Stimulated activated CD8-positive, alpha-beta memory T cell treated with anti-CD3 and anti-CD28 coated beads, Interleukin-7, amount 100 ng/mL, for 24 hours (primary cell): Measurements from ENCODE around the gene C9orf85.

Source experiments
- DNase-seq: peaks from one replicate; pipeline ENCODE4 v3.0.0-alpha.2; 2020; ENCODE audit warnings: low read depth

C9orf85 gene

DNA sequence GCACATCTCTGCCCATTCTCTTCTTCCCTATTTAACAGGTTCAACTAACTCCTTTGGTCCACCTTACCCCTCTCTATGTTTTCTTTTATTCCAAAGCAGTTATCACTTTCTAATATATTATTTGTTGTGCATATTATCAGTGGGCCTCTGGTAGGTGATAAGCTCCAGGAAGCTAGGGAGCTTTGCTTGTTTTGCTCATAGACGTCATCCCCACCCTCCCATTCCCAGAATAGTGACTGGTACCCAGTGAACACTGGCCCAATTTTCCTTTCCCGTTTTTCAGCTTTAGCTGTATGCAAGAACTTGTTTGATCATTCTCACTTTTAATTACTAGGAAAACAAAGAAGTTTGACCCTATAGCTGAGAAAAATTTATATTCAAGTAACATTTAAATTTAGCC is 7.4 kb upstream of the C9orf85 start:
- DNase-seq: no peak

DNA sequence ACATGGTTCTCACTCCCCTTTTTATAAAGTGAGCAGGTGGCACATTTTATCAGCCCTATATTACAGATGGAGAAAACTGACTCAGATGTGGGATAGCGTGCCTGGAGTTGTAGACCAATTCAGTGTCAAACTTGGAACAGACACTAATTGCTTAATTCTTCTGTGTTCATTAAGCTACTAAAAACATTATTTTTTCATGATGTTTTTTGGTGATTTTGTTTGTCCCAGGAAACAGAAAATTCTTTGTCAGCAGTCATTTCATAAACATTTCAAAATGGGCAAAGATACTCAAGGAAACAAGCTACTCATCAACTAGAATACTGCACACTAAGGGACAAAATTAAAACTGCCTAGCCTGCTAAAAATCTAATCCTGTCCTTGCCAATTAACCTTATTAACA is 2.6 kb upstream of the C9orf85 start:
- DNase-seq: no peak

DNA sequence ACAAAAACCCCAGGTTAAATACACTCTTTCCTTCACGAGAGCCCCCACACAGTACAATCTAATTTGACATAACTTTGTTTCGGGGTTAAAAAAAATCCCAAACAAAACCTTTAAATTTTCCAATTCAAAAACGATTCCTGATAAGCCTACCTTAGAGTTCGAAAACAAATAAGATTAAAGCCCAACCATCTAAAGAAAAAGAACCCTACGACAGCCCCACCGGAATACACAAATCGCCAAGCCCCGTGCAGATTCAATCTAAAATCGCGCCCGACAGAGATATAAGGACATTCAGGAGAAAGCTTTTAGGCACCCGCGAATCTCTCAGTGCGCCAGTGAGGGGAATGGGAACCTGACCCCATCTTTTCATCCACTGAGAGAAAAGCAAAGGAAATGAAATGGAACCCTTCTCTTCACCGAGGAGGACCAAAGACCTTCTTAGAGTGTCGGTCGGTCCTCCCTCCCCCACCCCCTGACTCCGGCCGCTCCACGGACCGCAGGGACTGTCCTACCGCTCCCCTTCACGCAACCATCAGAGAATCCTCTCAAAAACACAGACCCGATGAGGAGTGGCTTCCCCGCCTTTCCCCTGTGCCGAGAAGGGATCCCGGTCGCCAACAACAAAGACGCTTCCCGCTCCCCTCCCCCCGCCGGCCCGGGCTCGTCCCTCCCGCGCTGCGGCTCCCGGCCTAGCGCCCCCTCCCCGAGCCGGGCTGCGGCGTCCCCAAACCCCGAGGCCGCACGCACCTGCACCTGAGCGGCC is 1.4 kb upstream of the C9orf85 start:
- peak; percentile 12 for DNase-seq

DNA sequence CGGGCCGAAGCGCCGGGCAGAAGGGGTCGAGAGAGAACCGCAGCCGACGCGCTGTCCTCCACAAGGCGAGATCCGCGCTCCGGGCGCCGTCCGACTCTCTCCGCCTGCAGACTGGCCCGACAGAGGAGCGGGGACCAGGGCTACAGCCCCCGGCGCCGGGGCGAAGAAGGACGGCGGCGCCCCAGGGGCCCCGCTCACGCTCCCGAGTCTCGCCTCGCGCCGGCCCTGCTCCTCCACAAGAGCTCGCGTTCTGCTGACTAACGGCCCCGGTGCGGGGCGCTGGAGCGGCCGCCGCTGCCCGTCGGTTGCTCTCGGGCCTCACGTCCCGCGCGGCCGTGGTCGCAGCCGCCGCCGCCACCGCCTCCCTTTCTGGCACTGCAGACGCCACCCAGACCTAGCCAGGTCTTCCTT is 784 bp upstream of the C9orf85 start:
- peak; percentile 4 for DNase-seq

DNA sequence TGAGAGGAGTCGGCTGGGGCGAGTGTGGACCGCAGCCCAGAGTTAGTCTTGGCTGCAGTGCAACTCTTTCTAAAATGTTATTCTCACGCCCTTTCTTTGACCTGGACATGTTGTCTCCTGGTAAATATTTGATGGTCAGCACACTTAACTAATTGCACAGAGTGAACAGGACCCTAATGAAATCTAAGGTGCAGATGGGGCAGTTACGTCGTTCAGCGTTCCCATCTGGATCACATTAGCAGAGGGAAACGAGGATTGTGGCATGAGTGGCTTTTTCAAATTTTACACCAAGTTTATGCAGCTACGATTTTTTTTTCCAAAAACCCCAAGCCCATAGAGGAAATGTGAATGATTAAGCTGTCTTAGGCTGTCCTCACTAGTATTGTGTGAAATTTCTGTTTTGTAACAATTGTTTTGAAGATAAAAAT is 483 bp downstream of the C9orf85 start:
- DNase-seq: no peak

DNA sequence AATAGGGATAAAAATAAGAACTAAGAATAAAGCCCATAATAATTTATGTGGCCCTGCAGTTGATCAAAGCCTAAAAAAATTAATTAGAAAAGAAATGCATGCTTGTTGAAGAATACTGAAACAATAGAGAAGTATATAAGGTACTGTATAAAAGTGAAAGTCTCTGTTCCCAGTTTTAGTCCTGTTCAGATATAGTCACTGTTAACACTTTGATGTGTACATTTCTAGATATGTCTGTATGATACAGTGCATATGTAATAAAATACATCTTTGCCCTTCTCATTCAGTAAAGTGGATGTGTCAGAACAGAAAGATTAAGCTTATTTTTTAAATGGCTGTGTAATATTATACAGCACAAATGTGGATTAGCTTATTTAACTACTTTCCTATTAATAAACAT is 4.1 kb downstream of the C9orf85 start:
- no peak for DNase-seq

DNA sequence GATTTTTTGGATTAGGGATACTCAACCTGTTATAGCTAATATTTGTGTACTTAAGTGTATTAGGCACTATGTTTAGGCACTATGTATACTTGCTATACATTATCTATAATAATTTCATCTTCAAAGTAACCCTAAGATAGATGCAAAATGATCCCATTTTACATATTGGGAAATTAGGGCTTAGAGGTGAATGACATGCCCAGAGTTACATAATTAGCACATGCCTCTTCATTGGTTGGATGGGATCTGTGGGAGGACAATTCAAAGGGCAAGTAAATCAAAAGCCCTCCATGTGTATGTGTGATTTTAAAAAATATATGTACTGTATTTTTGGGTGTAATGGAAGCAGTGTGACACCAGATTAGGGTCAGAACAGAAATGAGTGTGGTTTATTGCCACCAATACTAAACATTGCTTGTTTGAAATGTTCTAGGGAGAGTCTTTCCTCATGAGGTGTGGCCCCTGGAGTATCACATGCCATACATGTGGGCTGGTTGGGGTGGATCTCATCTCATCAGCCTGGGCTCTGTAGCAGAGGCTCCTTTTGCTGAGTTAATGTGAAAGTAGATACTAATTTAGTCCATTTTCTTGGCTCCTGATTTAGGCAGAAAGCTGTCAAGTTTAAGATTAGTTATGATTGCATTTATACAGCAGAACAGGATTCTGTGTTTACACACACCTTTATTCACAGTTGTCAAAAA is 5.5 kb downstream of the C9orf85 start:
- DNase-seq: no peak

DNA sequence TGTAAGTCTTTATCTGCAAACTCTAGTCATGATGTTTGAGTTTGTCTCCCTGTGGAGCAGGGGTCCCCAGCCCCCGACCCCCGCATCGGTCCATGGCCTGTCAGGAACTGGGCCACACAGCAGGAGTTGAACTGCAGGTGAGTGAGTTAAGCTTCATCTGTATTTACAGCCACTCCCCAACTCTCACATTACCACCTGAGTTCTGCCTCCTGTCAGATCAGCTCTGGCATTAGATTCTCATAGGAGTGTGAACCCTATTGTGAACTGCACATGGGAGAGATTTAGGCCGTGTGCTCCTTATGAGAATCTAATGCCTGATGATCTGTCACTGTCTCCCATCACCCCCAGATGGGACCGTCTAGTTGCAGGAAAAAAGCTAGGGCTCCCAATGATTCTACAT is 7.0 kb downstream of the C9orf85 start:
- no peak for DNase-seq

DNA sequence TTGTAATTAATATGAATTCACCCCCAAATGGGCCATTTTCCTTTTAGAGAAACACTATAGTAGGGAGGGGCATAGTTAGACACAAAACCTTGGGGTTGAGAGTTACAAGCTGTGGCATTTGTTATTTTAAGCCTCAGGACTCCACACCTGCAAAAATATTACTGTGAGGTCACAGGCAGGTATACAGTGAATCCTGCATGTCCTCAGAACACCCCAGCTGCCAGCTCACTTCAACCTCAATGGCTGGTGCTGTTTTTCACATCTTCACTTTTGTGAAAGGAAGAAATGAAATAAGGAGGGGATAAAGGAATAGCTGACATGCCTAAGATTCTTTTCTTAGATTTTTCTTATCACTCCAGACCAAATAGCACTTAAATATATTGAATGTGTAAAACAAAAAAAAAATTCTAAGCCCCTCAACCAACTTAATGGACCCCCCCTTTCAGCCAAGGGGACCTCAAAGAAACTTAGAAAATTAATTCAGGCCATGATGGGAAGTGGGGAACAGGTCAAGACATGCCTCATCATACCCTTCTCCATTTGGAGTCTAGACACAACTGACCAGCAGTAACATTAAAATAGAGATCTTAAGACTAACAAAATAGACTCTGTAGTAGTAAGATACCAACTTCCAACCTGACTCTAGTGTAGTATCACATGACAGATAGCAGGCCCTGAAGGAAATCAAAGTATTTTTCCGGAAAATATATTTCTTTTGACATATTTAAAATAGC is 9.2 kb downstream of the C9orf85 start:
- DNase-seq: no peak

DNA sequence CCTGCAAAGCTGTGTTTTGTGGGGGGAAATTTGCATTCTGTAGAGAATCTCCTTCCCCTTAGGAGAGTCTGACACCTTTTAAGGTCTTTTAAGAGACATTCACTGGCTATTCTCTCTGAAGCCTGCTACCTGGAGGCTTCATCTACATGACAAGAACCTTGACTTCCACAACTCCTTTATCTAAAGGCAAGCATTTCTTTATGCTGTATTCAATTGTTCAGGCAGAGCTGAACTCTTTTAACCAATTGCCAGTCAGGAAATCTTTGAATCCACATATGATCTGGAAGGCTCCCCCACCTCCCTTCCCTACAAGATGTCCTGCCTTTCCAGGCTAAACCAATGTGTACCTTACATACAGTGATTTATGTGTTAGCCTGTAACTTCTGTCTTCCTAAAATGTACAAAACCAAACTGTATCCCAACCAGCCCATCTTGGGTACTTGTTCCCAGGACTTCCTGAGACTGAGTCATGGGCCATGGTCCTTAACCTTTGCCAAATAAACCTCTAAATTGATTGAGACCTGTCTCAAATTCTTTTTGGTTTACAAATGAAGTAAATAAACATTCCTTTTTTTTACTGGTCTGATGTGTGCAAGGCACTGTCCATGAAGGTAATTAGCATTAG is 9.9 kb downstream of the C9orf85 start:
- no peak for DNase-seq

DNA sequence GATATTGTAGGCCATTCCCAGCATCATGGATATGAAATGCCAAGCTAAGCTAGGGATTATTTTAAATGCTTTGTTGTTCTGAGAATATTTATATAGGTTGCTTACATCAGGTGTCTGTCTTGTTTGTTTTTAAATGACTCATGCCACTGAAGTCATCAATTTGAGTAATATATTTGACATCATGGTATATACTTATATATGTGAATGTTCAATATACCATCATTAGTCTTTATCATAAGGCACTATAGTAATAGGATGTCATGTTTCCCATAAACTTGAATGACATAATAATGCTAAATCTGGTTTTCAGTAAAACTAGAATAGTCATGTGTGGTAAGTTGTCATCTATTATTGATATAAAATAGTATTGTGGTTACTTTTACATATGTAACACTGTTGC is 13.1 kb downstream of the C9orf85 start:
- no peak for DNase-seq

DNA sequence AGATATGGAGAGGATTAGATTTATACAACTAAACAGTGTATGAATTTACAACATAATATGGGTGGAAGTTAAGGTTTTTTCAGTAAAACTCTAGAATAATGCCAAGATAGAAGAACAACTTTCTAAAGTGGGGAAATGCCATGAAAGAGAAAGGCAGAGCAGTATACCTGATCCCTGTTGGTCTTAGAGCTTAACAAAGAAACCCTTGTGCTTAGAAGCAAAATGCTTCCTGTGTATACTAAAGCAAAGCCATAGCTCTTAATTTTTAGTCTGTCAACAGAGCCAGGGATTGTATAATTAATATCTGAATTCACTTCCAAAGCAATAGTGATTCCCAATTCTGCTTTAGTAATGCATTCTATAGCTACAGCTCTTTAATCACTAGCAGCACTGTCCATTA is 14.4 kb downstream of the C9orf85 start:
- no peak for DNase-seq

DNA sequence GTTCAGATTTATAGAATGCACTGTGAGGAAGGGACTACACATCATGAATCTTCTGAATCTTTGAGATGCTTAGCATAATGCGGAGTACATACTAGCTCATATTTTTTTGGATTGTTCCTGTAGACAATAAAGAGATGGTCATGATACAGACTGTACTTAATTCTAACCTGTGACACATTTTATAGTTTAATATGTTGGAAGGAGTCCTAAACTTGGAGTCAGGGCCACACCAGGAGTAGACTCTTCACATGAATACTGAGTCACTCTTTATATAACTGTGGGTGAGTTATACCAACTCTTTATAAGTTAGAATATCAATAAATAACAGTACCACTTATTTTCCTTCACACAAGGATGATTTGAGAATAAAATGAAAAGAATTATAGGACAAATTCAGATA is 16.9 kb downstream of the C9orf85 start:
- DNase-seq: no peak

DNA sequence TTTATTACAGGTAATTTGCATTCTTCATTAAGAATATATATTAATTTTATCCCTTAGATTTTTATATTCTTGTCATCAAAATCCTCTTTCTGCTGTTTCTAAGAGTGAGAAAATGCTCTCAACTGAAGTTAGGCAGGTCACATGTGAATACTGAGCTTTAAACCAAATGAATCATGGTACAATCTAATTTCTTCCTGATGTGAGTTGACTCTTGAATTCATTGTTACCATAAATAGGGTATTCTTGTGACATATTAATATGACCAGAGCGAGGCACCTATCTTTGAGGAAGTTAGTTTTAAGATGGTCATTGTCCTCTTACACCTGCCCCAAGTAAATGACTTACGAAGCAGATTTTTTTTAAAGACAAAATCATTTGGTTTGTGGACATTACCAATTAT is 17.4 kb downstream of the C9orf85 start:
- no peak for DNase-seq

DNA sequence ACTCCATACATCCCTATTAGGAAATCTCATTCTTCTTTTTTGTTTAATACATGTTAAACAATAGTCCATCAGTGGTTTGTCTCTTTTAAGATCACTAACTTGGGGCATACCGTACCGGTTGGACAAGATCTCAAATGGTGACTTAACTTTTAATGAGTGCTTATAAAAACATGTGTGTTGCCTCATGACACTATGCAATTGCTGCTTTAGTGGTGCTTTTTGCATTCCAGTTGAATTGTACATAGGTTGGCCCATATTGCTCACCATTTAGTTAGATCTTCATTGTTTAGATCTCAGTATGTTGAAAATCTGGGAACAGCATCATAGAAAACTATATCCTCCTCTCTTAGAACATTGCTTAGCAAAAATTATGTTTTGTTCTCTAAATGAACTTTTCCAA is 17.8 kb downstream of the C9orf85 start:
- DNase-seq: no peak

DNA sequence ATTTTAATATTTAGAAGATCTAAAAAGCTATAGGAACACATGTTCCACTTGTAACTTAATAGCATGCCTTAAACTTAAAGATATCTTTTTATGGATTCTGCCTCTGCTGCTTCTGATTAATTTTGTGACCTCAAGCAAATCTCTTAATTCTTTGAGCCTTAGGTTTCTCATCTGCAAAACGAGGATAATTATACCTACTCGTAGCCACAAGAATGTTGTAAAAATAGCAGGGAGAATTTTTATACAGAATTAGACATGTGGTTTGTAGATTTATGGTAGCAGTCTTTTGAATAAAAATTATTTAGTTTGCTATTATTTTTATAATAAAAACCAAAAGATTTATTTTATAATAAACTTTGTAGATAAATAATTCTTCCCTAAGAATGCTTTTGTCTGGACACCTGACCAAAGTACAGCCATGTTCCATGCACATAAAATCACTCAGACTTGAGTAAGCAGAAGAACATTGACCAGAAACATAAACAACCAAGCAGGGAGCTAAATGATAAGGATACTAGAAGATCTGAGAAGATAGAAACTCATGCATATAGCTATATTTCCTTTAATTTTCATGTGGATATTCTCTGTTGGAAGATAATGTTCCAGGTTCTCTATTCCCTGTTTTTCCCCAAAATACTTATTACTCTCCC is 18.5 kb downstream of the C9orf85 start:
- DNase-seq: no peak

DNA sequence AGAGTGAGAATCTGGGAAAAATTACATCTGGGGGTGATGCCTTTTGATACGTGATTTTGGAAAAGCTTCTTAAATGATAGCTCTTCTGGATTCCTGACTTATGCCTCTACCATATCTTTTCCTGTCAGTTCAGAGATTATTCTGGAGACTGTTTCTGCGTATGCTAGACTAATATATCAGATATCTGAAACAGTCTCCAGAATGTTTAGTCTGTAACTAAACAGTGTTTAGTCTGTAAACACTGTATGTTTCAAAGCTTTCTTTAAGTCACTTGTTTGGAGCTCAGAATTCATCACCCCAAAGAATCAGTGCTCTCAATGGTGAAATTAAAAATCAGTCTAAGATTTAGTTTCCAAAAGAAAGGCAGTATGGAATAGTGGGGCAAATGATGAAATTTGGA is 19.7 kb downstream of the C9orf85 start:
- DNase-seq: no peak

DNA sequence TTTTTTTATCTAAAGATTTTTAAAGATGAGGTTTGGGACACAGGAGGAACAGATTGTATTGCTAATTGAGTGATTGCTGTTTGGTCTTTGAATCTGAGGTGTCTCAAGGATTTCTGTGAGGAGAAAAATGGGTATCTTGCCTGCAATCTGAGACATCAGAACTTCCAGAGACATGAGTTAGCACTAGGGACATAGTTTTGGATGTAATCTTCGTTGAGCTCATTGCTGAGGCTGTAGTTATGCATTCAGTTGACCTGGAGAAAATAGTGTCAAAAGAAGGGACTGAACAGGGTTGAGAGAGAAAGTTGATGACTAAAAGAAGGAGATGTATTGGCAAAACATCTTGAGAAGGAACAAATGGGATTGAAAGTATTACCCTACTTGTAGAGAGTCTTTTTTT is 24.6 kb downstream of the C9orf85 start:
- no peak for DNase-seq

DNA sequence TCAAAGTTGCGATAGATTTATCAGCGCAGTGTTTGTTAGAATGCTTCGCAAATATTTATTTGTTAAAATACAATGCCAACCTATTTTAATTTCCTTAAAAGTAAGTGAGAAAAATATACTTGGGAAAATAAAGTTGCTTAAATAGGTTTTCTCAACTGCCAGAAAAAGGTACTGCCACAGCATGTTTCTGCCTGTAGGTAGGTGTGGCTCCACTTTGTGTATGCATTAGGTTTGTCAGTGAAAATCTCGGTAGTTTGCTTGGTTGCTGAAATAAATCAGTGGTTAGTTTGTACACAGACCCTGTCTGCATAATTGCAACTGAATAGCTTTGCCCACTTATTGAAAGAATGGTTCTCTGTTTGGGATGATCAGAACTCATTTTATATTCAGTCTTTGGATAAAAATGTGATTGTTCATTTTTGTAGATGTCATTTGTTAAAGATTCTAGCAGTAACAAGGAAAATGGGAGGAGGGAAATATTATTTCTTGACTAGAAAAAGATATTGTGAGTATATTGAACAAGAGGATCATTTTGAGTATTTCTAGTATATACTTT is 25.7 kb downstream of the C9orf85 start:
- DNase-seq: no peak

DNA sequence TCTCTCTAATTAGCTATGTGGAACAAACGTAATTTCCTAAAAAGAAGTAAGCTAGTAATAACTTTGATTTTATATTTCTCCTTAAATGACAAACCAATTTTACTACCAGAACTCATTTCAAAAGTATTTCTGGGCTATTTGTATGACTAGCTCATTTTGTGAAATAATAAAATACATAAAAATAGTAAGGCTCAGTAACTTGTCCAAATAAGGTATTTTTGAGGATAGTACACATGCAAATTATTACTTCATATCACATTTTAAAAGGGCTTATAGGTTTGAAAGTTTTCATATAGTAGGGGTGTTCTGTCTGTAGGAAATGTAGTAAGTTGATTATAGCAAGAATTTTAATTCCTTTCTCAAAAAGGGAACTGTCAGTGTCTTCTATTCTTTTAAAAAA is 26.5 kb downstream of the C9orf85 start:
- DNase-seq: no peak

DNA sequence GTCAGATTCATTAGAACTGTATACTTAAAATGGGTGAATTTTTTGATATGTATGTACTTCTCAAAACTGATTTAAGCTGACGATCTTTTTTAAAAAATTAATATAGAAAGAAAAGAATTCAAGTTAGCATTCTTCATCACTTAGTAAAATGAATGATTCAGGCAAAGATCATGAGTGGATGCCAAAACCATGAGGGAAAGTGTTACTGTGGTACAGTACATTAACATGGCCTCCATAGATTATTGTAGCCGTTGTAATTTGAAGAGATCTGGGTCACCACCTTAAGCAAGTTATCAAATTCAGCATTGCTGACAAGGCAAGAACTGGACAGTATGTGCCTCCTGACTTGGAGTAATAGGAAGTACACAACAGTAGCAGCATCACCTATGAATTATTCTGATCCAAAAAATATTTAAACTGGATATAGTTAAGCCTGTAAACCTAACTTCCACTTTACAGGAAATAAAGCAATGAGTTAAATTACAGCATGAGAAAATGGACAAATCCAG is 29.7 kb downstream of the C9orf85 start:
- DNase-seq: no peak
